Bronchial epithelial cell (primary cell): ENCODE results near the gene TGM6. TPM values are rescaled to one million over a fixed set of nuclear protein-coding genes. Genes with fewer than 3 reads are reported as not detected.

Source experiments
- DNase-seq: peaks from one replicate; pipeline ENCODE4 v3.0.0-alpha.2; 2010; ENCODE audit warnings: low read depth
- FAIRE-seq: peaks from 2 replicates; lab custom pipeline; 2011; peaks lifted over from hg19 to GRCh38; lab: Jason Lieb, UNC
- H3K27me3 ChIP-seq: 2 replicates; pipeline ENCODE4 v1.5.1; 2011; ENCODE audit warnings: low read length; ENCODE audit not compliant: control insufficient read depth, insufficient read depth
- H3K36me3 ChIP-seq: 2 replicates; pipeline ENCODE4 v1.5.1; 2011; ENCODE audit warnings: low read length; ENCODE audit not compliant: control insufficient read depth, insufficient read depth
- H3K4me3 ChIP-seq: 2 replicates; pipeline ENCODE4 v1.5.1; 2011; ENCODE audit warnings: mild to moderate bottlenecking, low read depth, low read length, control low read depth
- total RNA-seq: library from RNA; depleted of rRNA; stranded (reverse); fragments of >200 nt; gene quantifications from 2 replicates; pipeline ENCODE4 v1.2.1, GENCODE V29; 2014
- TF ChIP-seq, protein P1 (sequence below): IDR thresholded peaks from 2 replicates; pipeline ENCODE4 v1.5.1; 2011; ENCODE audit warnings: mild to moderate bottlenecking, moderate library complexity, low read length, control low read depth, inconsistent platforms; ENCODE audit not compliant: insufficient read depth, severe bottlenecking

The TGM6 gene
- total RNA-seq, 1 donor from 2014 or later, result not detected

DNA sequence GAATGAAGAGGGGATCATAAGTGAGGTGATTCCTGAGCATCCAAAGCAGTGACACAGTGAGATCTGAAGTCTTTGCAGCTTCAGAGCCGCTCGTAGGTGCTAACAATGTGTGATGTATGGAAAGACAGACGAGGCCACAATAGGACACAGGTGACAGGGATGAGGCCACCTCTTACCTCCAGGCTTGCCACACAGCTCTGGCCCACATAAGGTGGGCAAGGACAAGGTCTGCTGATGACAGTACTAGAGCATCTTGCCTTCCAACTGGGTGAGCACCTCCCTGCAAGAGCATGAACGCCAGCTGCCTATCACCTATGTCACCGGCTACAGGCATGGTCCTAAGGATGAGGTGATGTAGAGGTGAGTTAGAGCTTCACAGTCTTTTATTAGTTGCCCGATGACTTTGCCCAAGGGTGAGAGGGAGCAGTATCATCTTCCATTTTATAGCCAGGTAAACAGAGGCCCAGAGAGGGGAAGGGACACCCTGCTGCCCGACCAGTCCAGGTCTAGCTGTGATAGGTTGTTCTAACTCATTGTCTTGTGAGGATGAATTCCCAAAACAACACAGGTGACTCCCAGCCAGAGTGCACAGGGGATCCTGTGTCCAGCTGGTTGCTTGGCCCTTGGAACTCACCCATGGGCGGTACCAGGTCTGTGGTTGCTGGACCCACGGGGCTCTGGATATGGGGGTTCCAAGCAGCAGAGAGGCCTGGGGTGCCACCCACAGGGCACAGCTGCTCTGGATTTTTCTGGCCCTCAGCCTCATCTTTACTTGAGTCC is 6.2 kb upstream of the TGM6 start:
- no peak overlapping the region for H3K4me3 ChIP-seq
- no peaks in the 10 kb centered on the region for H3K36me3 ChIP-seq
- TF ChIP-seq, protein P1, sequence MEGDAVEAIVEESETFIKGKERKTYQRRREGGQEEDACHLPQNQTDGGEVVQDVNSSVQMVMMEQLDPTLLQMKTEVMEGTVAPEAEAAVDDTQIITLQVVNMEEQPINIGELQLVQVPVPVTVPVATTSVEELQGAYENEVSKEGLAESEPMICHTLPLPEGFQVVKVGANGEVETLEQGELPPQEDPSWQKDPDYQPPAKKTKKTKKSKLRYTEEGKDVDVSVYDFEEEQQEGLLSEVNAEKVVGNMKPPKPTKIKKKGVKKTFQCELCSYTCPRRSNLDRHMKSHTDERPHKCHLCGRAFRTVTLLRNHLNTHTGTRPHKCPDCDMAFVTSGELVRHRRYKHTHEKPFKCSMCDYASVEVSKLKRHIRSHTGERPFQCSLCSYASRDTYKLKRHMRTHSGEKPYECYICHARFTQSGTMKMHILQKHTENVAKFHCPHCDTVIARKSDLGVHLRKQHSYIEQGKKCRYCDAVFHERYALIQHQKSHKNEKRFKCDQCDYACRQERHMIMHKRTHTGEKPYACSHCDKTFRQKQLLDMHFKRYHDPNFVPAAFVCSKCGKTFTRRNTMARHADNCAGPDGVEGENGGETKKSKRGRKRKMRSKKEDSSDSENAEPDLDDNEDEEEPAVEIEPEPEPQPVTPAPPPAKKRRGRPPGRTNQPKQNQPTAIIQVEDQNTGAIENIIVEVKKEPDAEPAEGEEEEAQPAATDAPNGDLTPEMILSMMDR, result no peak
- H3K27me3 ChIP-seq, result no peaks in the 10 kb centered on the region
- DNase-seq (no peak), FAIRE-seq (peak; percentile 64)

DNA sequence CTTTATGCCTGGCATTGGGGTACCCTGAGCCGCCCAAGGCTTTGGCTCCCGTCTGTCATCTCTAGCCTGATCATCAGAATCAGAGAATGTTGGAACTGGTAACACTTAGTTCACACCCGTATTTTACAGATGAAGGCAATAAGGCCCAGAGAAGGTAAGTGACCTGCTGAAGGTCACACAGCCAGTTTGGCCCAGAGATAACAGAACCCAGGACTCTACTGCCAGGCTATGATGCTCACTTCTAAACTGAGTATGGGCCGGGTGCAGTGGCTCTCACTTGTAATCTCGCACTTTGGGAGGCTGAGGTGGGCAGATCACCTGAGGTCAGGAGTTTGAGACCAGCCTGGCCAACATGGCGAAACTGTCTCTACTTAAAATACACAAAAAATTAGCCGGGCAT is 1.8 kb upstream of the TGM6 start:
- TF ChIP-seq, protein P1, result no peak
- DNase-seq (no peak), FAIRE-seq (no peak)
- H3K27me3 ChIP-seq, result no peaks in the 10 kb centered on the region
- no peaks in the 10 kb centered on the region for H3K36me3 ChIP-seq
- H3K4me3 ChIP-seq, result no peak overlapping the region

DNA sequence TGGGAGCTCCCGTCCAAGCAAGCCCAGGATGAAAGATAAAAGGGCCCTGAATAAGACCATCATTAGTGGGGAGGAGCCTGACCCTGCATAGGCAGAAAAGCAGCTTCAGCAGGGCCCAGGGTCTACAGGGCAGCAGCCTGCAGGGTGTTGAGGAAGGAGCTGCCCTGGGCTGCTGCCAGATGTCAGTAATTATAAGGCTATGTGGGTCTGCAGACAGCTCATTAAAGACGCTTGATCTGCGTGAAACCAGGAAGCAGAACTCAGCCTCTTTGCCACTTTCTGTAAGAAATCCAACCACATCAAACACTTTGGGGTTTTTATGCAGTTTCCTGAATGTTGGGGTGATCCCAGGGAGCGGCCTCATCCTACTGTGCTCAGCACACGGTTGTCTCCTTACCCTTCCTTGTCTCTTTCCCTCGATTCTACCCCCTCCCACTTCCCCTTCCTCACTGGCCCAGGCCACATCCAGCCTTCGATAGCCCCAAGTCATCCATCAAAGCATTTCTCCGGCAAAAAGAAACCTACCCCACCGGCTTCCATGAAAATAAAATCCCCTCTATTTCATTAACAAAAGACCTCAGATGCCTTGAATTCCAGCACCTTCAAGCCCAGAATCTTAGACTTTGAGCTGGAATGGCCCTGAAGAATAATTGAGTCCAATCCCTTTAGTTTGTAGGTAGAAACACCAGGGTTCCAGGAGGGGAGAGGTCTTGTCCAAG is 1.0 kb upstream of the TGM6 start:
- FAIRE-seq (no peak), DNase-seq (no peak)
- TF ChIP-seq, protein P1, result no peak
- H3K4me3 ChIP-seq, result no peak overlapping the region
- no peaks in the 10 kb centered on the region for H3K27me3 ChIP-seq
- no peaks in the 10 kb centered on the region for H3K36me3 ChIP-seq

DNA sequence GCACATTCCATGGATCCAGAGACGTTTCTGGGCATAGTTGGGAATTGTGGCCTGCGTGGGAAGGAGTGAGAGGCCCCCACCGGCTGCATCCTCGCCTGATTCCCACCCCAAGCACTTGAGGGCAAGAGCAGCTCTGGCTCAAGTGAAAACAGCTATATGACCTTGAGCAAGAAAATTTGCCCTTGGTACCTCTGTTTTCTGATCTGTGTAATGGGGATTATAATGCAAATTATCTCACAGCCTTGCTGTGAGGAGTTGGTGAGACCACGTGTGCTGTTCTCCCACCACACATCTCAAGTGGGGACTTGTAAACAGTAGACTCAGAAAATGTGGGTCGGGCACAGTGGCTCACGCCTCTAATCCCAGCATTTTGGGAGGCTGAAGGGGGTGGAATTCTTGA is 602 bp downstream of the TGM6 start:
- Histone ChIP-seq H3K4me3 (no peak overlapping the region), H3K36me3 (no peaks in the 10 kb centered on the region), H3K27me3 (no peaks in the 10 kb centered on the region)
- DNase-seq (no peak), FAIRE-seq (peak; percentile 13)
- TF ChIP-seq, protein P1, result no peak

DNA sequence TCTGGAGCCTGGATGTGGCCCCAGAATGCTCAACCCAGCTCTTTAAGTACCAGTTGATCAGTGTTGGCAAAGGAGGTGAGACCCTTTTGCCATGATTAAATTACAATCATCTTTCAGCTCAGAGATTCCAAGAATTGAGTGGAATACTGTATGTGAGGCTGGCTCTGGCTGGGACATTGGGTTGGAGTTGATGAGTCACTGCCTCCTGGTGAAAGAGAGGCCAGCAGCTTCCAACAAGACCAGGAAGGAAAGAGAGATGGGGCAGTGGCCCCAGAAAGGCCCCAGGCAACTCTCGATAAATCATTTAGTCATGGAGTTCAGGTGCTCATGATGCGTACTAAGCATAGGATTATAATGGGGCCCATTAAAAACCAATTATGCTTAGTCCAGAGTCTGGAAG is 2.1 kb downstream of the TGM6 start:
- DNase-seq (peak; percentile 87), FAIRE-seq (no peak)
- no peak overlapping the region for H3K4me3 ChIP-seq
- H3K36me3 ChIP-seq, result no peaks in the 10 kb centered on the region
- no peaks in the 10 kb centered on the region for H3K27me3 ChIP-seq
- TF ChIP-seq, protein P1, result no peak
